Measurements from ENCODE around the gene LYPD6.
"Not testable (repeated sequence)": the region's sequence is repeated elsewhere in the genome, so short reads cannot be mapped to it uniquely, and the experiment has no call there.

The LYPD6 gene

DNA sequence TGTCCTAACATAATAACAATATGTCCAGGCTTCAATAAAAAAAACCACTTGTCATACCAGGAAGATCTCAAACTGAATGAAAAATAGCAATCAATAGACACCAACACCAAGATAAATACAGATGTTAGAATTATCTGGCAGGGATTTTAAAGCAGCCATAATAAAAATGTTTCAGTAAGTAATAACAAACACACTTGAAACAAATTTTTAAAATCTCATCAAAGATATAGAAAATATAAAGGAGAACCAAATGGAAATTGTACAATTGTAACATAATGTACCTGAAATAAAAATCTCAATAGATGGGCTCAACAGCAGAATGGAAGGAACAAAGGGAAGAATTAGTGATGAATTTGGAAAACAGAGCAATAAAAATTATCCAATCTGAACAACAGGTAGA is 128.1 kb downstream of the LYPD6 start:
- no peak for DNase-seq

GRCh38 chr2:149463328-149464002 is 133.1 kb downstream of the LYPD6 start:
- no peak for DNase-seq

- no peak for DNase-seq
Measured at GRCh38 chr2:149464396-149464795, 134.0 kb downstream of the LYPD6 start.

- DNase-seq = no peak
Measured at GRCh38 chr2:149465873-149466272, 135.5 kb downstream of the LYPD6 start.

- DNase-seq = no peak
Measured at GRCh38 chr2:149466635-149467034, 136.2 kb downstream of the LYPD6 start.

- no peak for DNase-seq
Measured at GRCh38 chr2:149467436-149467835, 137.0 kb downstream of the LYPD6 start.

GRCh38 chr2:149468636-149469035 is 138.2 kb downstream of the LYPD6 start:
- DNase-seq = no peak

DNA sequence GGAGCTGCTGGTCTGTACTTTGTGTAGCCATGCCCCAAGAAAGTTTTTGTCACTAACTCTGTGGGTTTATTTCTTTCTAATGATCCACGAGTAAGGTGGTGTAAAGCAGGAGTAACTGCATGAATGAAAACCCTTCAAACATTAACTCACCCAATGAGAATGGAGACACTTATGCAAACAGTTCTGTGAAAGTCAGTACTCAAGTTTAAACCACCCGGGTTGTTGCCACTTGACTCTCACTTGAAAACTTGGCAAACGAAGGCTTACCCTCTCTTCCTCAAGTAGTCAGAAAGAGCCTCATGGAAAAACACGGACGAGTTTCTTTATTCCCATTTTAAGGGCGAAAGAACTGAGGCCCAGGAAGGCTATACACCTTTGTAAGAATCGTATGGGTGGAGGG is 139.7 kb downstream of the LYPD6 start:
- no peak for DNase-seq

GRCh38 chr2:149472413-149472812 is 142.0 kb downstream of the LYPD6 start:
- DNase-seq = no peak

DNA sequence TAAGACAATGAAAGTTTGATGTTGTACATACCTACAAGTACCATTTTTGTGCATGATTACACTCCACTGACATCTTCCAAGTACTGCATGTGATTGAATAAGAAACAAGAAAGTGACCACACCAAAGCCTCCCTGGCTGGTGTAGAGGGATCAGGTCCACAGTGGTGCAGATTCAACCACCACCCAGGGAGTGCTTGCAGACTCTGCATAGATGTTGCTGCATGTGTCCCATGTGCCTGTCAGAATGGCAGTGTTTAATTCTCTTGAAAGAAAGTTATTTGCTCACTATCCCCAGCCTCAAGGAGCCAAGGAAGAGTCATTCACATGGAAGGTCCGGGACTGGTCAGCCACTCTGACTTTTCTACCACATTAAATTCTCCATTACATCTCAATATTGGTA is 142.7 kb downstream of the LYPD6 start:
- DNase-seq = no peak

GRCh38 chr2:149473521-149473920 is 143.1 kb downstream of the LYPD6 start:
- no peak for DNase-seq

GRCh38 chr2:149483004-149483605 is 152.7 kb downstream of the LYPD6 start:
- no peak for DNase-seq

- DNase-seq = no peak
Measured at GRCh38 chr2:149486664-149487063, 156.3 kb downstream of the LYPD6 start.

- no peak for DNase-seq
Measured at GRCh38 chr2:149487189-149487588, 156.8 kb downstream of the LYPD6 start.

DNA sequence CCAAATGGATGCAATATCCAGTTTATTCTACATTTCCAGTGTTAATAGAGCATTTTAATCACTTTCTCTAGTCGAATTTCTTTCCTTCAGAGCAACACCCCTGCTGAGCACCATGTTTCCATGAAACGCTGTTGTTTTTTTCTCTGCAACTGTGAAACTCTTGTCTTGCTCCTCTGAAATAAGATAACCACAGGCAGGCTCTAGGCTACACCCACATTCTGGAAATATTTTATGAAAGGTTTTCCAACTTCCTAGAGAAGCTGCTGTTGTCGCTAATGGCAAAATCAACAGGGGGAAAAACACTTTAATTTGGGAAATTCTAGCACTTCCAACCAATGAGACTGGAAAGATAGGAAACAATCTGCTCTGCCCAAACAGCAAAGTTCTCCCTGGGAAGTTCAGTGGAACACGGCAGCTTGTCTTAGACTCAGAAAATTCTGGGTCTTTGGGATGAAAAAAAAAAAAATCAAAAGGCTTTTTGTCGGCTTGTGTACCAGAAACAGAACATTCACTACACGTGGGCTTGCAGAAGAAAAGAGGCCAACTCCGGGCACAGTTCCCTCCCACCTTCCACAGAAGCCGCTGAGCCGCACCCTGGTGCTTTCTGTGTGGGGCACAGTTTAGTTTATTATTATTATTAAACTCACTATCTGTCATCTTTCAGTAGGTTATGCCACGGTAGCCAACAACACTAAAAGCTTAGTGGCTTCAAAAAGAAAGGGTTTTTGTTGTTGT is 158.5 kb downstream of the LYPD6 start:
- no peak for DNase-seq

GRCh38 chr2:149489452-149489851 is 159.1 kb downstream of the LYPD6 start:
- DNase-seq = no peak

GRCh38 chr2:149490296-149490695 is 159.9 kb downstream of the LYPD6 start:
- no peak for DNase-seq

DNA sequence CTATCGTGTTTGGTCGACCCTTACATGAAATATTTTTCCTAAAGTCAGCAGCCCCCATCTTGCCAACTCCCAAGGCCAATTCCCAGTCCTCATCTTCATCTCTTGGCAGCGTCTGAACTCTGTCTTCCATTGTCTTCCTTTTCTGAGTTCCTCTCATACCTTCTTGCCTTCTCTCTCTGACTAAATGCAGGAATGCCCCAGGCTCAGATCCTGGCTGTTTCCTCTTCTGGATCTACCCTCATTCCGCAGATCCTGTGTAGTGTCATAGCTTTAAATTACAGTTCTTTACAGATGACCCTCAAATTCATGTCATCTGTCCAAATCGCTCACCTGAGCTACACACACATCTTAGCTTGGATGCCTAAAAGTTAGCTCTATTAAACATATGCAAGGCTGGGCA is 162.5 kb downstream of the LYPD6 start:
- no peak for DNase-seq

- not testable (repeated sequence) for DNase-seq
Measured at GRCh38 chr2:149499204-149499603, 168.8 kb downstream of the LYPD6 start.

- DNase-seq = not testable (repeated sequence)
Measured at GRCh38 chr2:149506808-149507207, 176.4 kb downstream of the LYPD6 start.

GRCh38 chr2:149507974-149508373 is 177.6 kb downstream of the LYPD6 start:
- DNase-seq = no peak

DNA sequence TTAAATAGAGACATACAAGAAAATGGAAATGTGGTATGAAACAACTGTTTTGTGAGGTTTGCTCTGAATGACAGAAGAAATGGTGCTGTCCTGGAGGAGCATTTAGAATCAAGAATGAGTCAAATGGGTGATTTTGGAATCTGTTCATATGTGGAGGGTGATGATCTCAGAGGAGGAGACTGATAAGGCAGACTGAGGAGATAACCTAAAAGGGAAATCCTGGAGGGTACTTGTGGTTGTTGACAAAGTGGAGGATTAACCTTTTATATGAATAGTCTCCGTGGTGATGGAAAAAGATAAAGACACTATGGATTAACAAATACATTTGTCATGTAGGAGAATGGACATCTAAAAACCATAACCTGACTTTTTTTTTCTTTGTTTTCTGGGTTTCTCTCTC is 183.1 kb downstream of the LYPD6 start:
- DNase-seq = no peak

Data from NCI-H524 treated with DMSO at 0.1 percent for 48 hours (cell line).